GM23338 (cell line): Measurements from ENCODE around the gene WNT7A. TPM values are rescaled to one million over a fixed set of nuclear protein-coding genes. Genes with fewer than 3 reads are reported as not detected.

Experiments used
- ATAC-seq: fragments of 200-7000 bp; cut with Tn5 transposase; 3 replicates; pipeline ENCODE4 v1.9.1; 2020
- DNase-seq: peaks from one replicate; pipeline ENCODE4 v3.0.0-alpha.2; 2015; ENCODE audit warnings: low spot score
- H2AFZ ChIP-seq: fragments of 200-600 bp; sonication (generic); 2 replicates; pipeline ENCODE4 v1.8.0; 2016; ENCODE audit warnings: antibody characterized with exemption, mild to moderate bottlenecking, moderate library complexity
- H3F3A ChIP-seq: fragments of 200-600 bp; sonication (generic); replicated peaks from 2 replicates; pipeline ENCODE4 v1.8.0; 2017; ENCODE audit warnings: antibody characterized with exemption, mixed run types, low read depth
- H3K27ac ChIP-seq: fragments of 200-600 bp; sonication (generic); 2 replicates; pipeline ENCODE4 v1.6.1; 2016; ENCODE audit warnings: low read depth
- H3K27me3 ChIP-seq: fragments of 200-600 bp; sonication (generic); 2 replicates; pipeline ENCODE4 v1.8.0; 2016; ENCODE audit warnings: mild to moderate bottlenecking, mixed run types, moderate library complexity; ENCODE audit not compliant: insufficient read depth
- H3K36me3 ChIP-seq: fragments of 200-600 bp; sonication (generic); 2 replicates; pipeline ENCODE4 v1.8.0; 2016; ENCODE audit warnings: mild to moderate bottlenecking; ENCODE audit not compliant: insufficient read depth
- H3K4me1 ChIP-seq: fragments of 200-600 bp; sonication (generic); 2 replicates; pipeline ENCODE4 v1.8.0; 2016; ENCODE audit warnings: mild to moderate bottlenecking, moderate library complexity; ENCODE audit not compliant: insufficient read depth
- H3K4me2 ChIP-seq: fragments of 200-600 bp; sonication (generic); 2 replicates; pipeline ENCODE4 v1.7.1; 2017; ENCODE audit warnings: mixed run types
- H3K4me3 ChIP-seq: fragments of 200-600 bp; sonication (generic); 2 replicates; pipeline ENCODE4 v1.6.1; 2016; ENCODE audit warnings: mixed run types
- H3K79me2 ChIP-seq: fragments of 200-600 bp; sonication (generic); replicated peaks from 2 replicates; pipeline ENCODE4 v1.8.0; 2017; ENCODE audit warnings: mild to moderate bottlenecking; ENCODE audit not compliant: insufficient read depth
- H3K9me2 ChIP-seq: fragments of 200-600 bp; sonication (generic); 2 replicates; pipeline ENCODE4 v1.8.0; 2017; ENCODE audit not compliant: insufficient read depth
- H4K20me1 ChIP-seq: fragments of 200-600 bp; sonication (generic); replicated peaks from 2 replicates; pipeline ENCODE4 v1.8.0; 2017; ENCODE audit warnings: mild to moderate bottlenecking; ENCODE audit not compliant: insufficient read depth
- H3K27ac Mint-ChIP-seq: 2 replicates; pipeline ENCODE4 v1.8.0; 2020; ENCODE audit warnings: inconsistent platforms, mild to moderate bottlenecking, moderate library complexity, mixed read lengths
- H3K27me3 Mint-ChIP-seq: 3 replicates; pipeline ENCODE4 v1.8.0; 2022; ENCODE audit warnings: low read depth, mild to moderate bottlenecking, moderate library complexity, mixed read lengths, inconsistent platforms; ENCODE audit not compliant: insufficient read depth, poor library complexity
- H3K36me3 Mint-ChIP-seq: 3 replicates; pipeline ENCODE4 v1.8.0; 2021; ENCODE audit warnings: low read depth, mild to moderate bottlenecking, inconsistent platforms, moderate library complexity, mixed read lengths
- H3K4me1 Mint-ChIP-seq: 3 replicates; pipeline ENCODE4 v1.8.0; 2020; ENCODE audit warnings: mild to moderate bottlenecking, inconsistent platforms, mixed read lengths
- H3K4me3 Mint-ChIP-seq: 3 replicates; pipeline ENCODE4 v1.8.0; 2021; ENCODE audit warnings: moderate library complexity, mild to moderate bottlenecking, inconsistent platforms, mixed read lengths
- H3K9me3 Mint-ChIP-seq: 3 replicates; pipeline ENCODE4 v1.8.0; 2020; ENCODE audit warnings: moderate library complexity, mild to moderate bottlenecking, inconsistent platforms, mixed read lengths
- CREB1 ChIP-seq: fragments of 250-450 bp; sonication (Bioruptor Pico); IDR thresholded peaks from 2 replicates; pipeline ENCODE4 v1.5.0; 2020; ENCODE audit warnings: low read depth, mild to moderate bottlenecking, moderate library complexity
- EZH2phosphoT487 ChIP-seq: fragments of 200-600 bp; sonication (generic); IDR thresholded peaks from one replicate; pipeline ENCODE4 v1.8.1; 2018; ENCODE audit warnings: antibody characterized with exemption; ENCODE audit not compliant: unreplicated experiment
- NANOG ChIP-seq: IDR thresholded peaks from 2 replicates; pipeline ENCODE4 v1.6.1; 2016; ENCODE audit warnings: antibody characterized with exemption, borderline replicate concordance
- POLR2AphosphoS5 ChIP-seq: IDR thresholded peaks from 2 replicates; pipeline ENCODE4 v1.6.1; 2016; ENCODE audit warnings: antibody characterized with exemption, low read depth
- STAT1 ChIP-seq: IDR thresholded peaks from one replicate; pipeline ENCODE4 v1.6.1; 2016; ENCODE audit warnings: antibody characterized with exemption; ENCODE audit not compliant: unreplicated experiment
- ZNF114 ChIP-seq: fragments of 250-450 bp; sonication (Bioruptor Pico); IDR thresholded peaks from 2 replicates; pipeline ENCODE4 v1.5.0; 2020; ENCODE audit warnings: mild to moderate bottlenecking, moderate library complexity
- polyA plus RNA-seq: library from polyadenylated mRNA; unstranded; fragments of >200 nt; fragmentation: Nextera tagmentation; extraction: Ambion mirVana; gene quantifications from 2 replicates; pipeline ENCODE4 v1.2.1, GENCODE V29; 2016
- total RNA-seq: library from RNA; depleted of rRNA; stranded (reverse); fragments of >200 nt; shearing (Covaris generic); gene quantifications from 2 replicates; pipeline ENCODE4 v1.2.3, GENCODE V29; 2014
- TF ChIP-seq, protein P1 (sequence below): fragments of 250-450 bp; sonication (Bioruptor Pico); IDR thresholded peaks from 2 replicates; pipeline ENCODE4 v1.5.0; 2020; ENCODE audit warnings: mild to moderate bottlenecking, moderate library complexity
- TF ChIP-seq, protein P2 (sequence below): IDR thresholded peaks from 2 replicates; pipeline ENCODE4 v1.6.1; 2016; ENCODE audit warnings: antibody characterized with exemption

Gene WNT7A
- total and polyA plus RNA-seq, 2 experiments from 2014 or later = not detected

DNA sequence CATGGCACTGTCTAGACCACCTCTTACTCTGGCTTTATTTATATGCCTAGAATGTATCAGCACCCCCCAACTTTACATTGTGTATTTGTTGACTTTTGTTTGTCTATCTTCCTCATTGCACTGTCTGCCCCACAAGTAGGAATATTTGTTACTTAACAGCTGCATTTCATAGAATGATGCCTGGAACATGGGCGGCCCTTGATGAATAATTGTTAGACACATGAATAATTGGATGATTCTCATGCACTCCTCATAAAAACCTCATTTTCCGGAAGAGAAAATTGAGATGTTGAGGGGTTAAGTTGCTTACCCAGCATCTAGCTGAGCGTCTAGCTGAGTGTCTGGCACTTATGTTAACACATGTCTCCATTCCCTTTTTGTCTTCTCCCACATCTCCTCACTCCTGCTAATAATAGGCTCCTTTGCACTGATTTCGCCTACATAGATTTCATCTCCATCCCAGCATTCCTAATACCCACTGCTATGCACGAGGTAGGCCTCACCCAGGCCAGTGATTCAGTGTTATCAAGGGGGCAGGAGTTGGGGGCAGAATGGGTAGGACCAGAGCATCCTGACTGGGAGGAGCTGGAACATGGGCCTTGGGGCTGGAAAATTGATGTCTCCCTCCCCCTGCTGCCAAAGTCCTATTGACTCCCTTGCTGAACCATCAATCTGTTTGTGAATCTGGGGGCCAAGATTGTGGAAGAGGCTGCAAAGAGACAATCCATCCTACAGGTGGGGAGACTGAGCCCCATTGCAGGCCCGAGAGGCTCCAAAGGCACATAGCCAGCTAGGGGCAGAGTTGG, 7.8 kb upstream of the WNT7A start (continued):
- no peak for TF ChIP-seq CREB1 (CRISPR knock-in tag)
- no peak for TF ChIP-seq STAT1
- TF ChIP-seq, protein P1, sequence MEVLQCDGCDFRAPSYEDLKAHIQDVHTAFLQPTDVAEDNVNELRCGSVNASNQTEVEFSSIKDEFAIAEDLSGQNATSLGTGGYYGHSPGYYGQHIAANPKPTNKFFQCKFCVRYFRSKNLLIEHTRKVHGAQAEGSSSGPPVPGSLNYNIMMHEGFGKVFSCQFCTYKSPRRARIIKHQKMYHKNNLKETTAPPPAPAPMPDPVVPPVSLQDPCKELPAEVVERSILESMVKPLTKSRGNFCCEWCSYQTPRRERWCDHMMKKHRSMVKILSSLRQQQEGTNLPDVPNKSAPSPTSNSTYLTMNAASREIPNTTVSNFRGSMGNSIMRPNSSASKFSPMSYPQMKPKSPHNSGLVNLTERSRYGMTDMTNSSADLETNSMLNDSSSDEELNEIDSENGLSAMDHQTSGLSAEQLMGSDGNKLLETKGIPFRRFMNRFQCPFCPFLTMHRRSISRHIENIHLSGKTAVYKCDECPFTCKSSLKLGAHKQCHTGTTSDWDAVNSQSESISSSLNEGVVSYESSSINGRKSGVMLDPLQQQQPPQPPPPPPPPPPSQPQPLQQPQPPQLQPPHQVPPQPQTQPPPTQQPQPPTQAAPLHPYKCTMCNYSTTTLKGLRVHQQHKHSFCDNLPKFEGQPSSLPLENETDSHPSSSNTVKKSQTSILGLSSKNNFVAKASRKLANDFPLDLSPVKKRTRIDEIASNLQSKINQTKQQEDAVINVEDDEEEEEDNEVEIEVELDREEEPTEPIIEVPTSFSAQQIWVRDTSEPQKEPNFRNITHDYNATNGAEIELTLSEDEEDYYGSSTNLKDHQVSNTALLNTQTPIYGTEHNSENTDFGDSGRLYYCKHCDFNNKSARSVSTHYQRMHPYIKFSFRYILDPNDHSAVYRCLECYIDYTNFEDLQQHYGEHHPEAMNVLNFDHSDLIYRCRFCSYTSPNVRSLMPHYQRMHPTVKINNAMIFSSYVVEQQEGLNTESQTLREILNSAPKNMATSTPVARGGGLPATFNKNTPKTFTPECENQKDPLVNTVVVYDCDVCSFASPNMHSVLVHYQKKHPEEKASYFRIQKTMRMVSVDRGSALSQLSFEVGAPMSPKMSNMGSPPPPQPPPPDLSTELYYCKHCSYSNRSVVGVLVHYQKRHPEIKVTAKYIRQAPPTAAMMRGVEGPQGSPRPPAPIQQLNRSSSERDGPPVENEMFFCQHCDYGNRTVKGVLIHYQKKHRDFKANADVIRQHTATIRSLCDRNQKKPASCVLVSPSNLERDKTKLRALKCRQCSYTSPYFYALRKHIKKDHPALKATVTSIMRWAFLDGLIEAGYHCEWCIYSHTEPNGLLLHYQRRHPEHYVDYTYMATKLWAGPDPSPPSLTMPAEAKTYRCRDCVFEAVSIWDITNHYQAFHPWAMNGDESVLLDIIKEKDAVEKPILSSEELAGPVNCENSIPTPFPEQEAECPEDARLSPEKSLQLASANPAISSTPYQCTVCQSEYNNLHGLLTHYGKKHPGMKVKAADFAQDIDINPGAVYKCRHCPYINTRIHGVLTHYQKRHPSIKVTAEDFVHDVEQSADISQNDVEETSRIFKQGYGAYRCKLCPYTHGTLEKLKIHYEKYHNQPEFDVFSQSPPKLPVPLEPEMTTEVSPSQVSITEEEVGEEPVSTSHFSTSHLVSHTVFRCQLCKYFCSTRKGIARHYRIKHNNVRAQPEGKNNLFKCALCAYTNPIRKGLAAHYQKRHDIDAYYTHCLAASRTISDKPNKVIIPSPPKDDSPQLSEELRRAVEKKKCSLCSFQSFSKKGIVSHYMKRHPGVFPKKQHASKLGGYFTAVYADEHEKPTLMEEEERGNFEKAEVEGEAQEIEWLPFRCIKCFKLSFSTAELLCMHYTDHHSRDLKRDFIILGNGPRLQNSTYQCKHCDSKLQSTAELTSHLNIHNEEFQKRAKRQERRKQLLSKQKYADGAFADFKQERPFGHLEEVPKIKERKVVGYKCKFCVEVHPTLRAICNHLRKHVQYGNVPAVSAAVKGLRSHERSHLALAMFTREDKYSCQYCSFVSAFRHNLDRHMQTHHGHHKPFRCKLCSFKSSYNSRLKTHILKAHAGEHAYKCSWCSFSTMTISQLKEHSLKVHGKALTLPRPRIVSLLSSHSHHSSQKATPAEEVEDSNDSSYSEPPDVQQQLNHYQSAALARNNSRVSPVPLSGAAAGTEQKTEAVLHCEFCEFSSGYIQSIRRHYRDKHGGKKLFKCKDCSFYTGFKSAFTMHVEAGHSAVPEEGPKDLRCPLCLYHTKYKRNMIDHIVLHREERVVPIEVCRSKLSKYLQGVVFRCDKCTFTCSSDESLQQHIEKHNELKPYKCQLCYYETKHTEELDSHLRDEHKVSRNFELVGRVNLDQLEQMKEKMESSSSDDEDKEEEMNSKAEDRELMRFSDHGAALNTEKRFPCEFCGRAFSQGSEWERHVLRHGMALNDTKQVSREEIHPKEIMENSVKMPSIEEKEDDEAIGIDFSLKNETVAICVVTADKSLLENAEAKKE = no peak
- no peak for TF ChIP-seq NANOG

DNA sequence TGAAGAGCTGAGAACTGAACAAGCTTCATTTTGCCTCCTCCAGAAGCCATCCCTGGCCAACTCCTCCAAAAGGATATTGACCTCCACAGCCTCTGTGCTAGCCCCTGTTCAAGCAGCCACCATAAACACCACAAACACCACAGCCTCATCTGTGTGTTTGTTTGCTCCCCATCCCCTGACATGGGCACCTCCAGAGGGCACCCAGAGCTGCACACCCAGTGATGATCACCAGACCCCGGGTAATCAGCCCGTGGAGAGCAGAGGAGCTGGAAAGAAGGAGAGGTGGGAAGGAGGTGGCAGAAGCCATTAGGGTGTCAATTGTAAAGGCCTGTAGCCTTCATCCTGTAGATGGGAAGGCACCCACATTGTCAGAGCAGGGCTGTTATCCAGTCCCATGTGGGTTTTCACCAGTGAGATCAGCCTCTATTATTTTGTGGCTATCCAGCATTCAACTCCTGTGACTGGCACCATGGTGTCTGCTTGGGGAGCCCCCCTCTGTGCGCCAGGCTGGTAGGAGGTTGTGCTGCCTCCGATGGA, 6.8 kb upstream of the WNT7A start:
- DNase-seq (no peak), ATAC-seq (no peak)
- Histone ChIP-seq H3K27me3 (peaks cover 22% of the 10 kb centered on the region), H3K79me2 (no peaks in the 10 kb centered on the region), H3K27ac (no peak overlapping the region), H2AFZ (no peak overlapping the region), H3K4me3 (no peak overlapping the region), H3K4me1 (no peaks in the 10 kb centered on the region), H3K9me2 (no peaks in the 10 kb centered on the region), H3F3A (no peaks in the 10 kb centered on the region), H3K4me2 (no peak overlapping the region), H3K36me3 (no peaks in the 10 kb centered on the region), H4K20me1 (no peaks in the 10 kb centered on the region)
- Mint-ChIP-seq H3K27me3 (peaks cover 23% of the 10 kb centered on the region), H3K36me3 (no peaks in the 10 kb centered on the region), H3K4me3 (no peak overlapping the region), H3K27ac (no peak overlapping the region), H3K4me1 (no peaks in the 10 kb centered on the region), H3K9me3 (no peaks in the 10 kb centered on the region)
- TF ChIP-seq, protein P2, sequence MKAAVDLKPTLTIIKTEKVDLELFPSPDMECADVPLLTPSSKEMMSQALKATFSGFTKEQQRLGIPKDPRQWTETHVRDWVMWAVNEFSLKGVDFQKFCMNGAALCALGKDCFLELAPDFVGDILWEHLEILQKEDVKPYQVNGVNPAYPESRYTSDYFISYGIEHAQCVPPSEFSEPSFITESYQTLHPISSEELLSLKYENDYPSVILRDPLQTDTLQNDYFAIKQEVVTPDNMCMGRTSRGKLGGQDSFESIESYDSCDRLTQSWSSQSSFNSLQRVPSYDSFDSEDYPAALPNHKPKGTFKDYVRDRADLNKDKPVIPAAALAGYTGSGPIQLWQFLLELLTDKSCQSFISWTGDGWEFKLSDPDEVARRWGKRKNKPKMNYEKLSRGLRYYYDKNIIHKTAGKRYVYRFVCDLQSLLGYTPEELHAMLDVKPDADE = no peak
- TF ChIP-seq ZNF114 (CRISPR knock-in tag) (no peak), EZH2phosphoT487 (no peak), POLR2AphosphoS5 (no peak)
